Activated CD4-positive, alpha-beta T cell treated with anti-CD3 and anti-CD28 coated beads, Interleukin-10, Interleukin-2, amounts not matched to agents 100 ng/mL and 50 ng/mL, durations not matched to agents 16 hours and 8 hours (primary cell): ENCODE data around the gene LGALS9.
A peak's percentile ranks its signal among the peaks of the same experiment; 100 is the strongest.
"Not testable (repeated sequence)": the region's sequence is repeated elsewhere in the genome, so short reads cannot be mapped to it uniquely, and the experiment has no call there.

Experiments used
- DNase-seq: peaks from one replicate; pipeline ENCODE4 v3.0.0-alpha.2; 2020

LGALS9 gene

DNA sequence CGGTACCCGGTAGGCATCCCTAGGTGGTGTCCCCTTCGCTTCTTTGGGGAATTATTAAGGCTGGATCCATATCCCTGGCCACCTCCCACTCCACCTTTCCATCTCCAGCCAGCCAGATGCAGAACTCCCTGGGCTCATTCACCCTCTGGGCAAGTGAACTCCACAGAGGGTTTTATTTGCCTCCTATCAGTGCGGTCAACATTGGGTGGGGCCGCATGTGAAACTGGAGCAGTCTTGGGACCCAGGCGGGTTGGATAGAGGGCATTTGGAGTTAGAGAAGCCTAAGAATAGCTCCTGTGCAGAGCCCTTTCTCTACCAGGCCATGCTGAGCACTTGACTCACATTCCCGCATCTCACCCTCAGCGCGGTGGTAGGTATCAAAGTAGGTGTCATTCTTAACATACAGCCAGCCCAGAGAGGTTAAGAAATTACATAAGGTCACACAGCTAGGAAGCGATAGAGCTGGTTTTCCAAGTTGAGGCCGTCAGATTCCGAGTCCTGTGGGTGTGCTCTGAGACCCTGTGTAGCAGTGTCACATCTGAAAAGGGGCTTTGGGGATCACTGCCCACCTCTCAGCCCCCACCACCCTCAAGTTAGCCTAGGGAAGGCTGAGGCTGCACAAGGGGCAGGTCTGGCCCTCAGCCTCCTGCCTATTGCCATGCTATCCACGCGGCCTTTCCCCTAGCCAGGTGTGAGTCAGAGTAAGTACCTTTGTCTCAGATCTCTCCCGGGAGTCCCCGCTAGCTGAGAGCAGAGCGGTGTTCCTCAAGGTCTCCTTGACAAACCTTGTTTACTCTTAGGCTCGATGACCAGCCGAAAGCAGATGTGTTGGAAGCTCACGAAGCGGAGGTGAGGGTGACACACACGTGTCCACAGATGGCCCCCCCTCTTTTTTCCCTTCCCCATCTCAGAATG, 26.9 kb upstream of the LGALS9 start:
- DNase-seq = no peak

DNA sequence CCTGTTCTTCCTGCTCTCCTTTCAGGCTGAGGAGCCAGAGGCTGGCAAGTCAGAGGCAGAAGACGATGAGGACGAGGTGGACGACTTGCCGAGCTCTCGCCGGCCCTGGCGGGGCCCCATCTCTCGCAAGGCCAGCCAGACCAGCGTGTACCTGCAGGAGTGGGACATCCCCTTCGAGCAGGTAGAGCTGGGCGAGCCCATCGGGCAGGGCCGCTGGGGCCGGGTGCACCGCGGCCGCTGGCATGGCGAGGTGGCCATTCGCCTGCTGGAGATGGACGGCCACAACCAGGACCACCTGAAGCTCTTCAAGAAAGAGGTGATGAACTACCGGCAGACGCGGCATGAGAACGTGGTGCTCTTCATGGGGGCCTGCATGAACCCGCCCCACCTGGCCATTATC, 25.6 kb upstream of the LGALS9 start:
- DNase-seq = no peak

GRCh38 chr17:27607521-27608091, 23.4 kb upstream of the LGALS9 start:
- no peak for DNase-seq

DNA sequence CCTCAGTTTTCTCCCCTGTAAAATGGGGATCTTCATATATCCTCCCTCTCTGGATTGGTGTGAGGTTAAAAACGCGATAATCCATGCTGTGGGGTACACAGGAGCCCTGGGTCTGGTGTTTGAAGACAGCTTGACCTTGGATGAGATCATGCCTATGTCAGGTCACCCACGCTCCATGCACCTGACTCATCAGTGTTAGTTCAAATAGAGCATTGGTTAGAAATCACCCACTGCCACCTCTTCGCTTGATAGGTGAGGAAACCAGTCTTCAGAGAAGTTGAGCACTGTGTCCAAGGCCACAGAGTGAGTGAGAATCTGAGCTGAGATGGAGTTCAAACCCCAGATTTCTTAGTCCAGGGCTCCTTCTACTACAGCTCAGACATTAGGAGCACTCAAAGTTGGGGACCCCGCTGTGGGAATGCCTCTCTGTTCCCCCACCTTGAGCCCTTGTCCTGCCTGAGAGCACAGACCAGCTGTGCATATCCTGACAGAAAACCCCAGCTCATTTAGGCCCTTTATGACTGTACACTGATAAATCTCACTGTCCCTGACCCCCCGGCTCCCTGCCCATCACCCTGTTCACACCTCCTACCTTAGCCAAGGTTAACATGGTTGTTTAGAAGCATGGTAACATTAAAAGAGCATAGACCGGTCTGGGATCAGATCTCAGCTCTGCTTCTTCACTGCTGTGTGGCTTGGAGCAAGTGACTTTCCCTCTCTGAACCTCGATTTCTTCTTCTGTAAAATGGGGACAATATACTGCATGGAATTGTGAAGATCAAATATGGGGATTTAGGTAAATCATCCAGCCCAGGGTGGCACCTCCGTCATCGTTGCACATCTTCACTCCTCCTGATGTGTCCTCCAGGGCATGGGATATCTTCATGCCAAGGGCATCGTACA, 22.4 kb upstream of the LGALS9 start:
- peak; percentile 14 for DNase-seq

DNA sequence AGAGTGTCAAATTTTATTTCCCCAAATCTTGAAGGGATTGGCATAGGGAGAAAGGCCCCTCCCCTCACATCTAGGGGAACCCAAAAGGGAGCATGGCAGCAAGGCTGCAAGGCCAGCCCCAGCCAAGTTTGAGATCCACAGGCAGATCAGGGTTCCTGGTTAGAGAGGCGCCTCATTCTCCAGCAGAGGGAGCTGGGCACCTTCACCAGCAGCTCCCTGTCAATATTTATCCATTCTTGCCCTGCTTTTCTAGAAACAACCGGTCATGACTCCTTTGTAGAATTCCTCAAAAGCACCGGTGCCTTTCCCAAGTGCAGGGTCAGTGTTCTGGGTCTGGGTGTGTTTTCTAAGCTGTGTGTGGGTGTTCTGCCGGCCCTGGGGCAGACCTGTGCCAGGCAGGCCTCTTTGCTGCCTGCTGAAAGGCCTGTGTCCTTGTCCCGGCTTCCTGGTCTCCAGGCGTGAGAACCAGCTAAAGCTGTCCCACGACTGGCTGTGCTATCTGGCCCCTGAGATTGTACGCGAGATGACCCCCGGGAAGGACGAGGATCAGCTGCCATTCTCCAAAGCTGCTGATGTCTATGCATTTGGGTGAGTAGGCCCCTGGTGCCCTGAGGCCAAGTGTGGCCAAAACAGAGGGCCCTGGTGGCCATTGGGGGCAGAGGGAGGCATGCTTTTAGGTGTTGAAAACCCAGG, 21.2 kb upstream of the LGALS9 start:
- peak; percentile 27 for DNase-seq

DNA sequence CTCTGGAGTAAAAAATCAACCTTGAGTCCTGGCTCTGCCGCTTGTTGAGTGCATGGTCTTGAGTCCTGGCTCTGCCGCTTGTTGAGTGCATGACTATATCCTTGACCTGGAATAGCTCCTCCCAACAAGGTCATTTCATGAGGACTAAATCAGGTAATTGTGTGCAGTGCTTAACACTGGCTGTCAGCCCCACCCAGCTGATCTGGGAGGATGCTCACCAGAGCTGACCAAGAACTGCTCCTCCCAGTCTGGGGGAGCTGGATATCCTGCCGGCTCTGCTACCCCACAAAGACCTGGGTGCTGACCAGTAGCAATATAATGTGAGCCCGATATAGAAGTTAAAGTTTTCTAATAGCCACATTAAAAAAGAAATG, 20.7 kb upstream of the LGALS9 start:
- DNase-seq = no peak

DNA sequence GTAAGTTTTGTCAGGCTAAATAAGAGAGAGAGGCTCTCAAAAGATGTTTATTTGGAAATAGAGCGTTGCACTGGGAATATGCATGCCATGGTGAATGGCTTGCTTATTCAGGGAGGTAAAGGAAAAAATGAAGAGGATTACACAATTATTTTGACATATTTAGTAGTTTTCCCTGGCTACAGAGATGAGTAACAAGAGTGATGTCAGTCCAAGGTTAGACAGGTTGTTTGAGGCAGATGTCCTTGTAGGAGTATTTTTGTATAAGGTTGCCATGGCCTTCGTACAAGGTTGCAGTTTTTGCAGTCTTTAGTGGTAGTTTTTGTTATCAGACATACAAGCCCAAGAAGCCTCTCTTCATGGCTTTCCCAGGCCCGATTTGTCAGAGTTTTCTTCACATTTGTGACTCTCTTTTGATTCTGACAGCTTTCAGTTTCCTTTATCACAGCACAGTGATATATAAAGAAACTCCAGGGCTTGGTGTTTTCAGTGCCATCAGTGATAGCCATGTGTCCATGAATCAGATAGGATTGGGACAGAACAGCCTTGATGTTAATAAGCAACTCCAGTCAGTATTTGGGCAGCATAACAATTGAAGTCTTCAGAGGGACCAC, 18.7 kb upstream of the LGALS9 start:
- DNase-seq = peak; percentile 28

GRCh38 chr17:27613433-27613832, 17.6 kb upstream of the LGALS9 start:
- DNase-seq = no peak

DNA sequence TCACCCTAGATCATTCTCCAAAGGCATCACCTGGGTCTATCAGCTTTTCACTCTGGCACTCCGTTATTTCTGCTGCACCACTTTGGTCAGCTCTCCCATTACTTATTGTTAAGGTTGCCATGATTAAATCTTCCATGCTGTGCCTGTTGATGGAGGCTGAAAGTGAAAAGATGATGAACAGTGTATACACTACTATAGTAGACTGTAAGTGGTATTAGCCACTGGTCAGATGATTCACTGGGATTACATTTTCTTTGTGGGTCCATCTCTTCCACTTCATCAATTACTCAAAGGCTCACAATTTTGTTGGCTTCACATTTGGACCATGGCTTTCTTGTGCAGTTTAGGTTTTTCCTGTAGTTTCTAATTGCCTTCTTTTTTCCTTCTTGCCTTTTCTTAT, 15.9 kb upstream of the LGALS9 start:
- no peak for DNase-seq

DNA sequence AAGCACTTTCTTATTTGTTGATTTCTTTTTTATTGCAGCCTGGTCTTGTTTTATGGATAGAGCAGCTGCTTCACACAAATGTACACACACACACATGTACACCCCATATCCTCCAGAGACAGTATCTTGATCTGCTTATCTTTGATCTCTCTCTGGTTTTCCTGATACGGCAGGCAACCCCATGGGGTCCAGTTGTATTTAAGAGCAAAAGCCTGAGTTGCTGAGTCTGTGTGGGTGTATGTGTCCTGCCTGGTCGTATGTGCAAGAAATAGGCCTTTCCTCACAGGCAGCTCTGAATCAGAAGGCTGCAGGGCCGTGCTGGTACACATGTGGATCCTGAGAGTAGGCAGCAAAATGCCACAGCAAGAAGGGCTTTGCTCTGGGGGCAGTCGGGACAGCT, 14.6 kb upstream of the LGALS9 start:
- DNase-seq = peak; percentile 34

GRCh38 chr17:27618417-27618816, 12.6 kb upstream of the LGALS9 start:
- no peak for DNase-seq

GRCh38 chr17:27620721-27621120, 10.3 kb upstream of the LGALS9 start:
- peak; percentile 45 for DNase-seq

DNA sequence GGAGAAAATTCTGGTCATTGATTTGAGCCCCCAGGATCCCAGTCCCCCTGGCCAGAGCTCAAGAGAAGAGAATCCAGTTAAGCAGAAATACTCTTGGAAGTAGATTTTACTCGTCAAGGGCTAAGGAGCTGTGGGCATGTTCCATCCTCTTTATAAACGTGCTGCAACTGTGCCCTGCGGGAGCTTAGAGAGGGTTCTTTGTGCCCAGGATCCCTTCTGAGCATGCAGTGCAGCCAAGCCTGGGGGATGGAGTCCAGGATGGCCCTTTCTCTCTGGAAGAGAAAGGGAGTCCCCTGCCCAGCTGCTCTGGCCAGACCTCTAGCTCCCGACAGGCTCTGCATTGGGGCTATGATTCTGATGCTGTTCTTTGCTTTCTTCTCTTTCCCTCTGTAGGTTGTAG, 9.5 kb upstream of the LGALS9 start:
- no peak for DNase-seq

GRCh38 chr17:27621942-27622559, 8.9 kb upstream of the LGALS9 start:
- DNase-seq = no peak

- DNase-seq = no peak
Measured at GRCh38 chr17:27622986-27623385, 8.0 kb upstream of the LGALS9 start.

DNA sequence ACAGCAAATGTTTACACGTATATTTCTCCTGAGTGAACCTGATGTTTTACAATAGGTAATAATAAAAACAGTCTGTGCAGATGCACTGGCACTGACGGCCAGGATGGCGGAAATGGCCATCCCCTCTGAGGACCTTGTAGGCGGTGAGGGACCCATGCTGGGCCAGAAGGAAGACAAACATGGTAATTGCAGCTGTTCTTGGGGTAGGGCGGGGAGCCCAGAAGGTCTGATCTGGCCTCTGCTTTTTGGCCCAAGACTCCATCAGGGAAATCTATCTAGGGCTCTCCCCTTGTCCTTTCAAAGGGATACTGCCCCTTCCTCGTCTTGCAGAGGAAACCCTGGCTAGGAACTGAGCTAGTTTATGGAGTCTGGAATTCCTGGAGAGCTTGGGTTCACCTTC, 7.4 kb upstream of the LGALS9 start:
- DNase-seq = no peak

DNA sequence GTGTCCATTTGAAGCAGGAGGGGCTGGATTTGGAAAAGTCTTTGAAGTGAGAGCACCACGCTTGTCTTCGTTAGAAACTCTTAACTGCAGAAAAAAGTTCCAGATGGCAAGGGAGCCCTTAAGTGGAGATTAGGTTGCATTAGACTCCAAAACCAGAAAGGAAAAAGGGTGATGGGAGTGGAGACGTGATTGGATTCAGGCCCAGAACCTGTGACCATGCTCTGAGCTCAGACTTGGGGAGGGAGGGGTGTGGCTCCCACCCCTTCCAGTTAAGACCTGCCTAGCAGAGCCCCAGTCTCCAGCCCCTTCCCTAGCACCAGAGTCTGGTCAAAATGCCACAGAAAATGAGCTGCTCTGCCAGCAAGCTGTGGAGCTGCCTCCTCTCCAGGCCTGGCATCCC, 6.4 kb upstream of the LGALS9 start:
- DNase-seq = no peak

GRCh38 chr17:27625856-27626255, 5.1 kb upstream of the LGALS9 start:
- DNase-seq = no peak

GRCh38 chr17:27627514-27627913, 3.5 kb upstream of the LGALS9 start:
- DNase-seq = no peak

DNA sequence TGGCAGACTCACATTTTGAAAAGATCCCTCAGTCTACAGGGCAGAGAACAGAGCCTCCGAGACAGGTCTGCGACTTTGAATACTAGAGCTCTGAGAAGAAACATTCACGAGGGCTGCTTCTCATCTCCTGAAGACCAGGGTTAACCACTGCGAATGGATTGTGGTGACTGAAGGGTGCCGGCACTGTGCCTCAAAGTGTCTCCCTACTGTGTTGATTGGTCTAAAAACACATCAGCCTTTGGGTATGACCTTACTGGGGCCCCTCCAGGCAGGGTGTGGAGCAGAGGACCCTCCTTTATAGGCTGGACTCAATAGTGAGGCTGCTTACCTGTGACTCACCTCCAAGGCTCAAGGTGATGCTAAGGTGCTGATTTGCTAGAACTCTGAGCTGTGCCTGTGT, 2.6 kb upstream of the LGALS9 start:
- peak; percentile 20 for DNase-seq

DNA sequence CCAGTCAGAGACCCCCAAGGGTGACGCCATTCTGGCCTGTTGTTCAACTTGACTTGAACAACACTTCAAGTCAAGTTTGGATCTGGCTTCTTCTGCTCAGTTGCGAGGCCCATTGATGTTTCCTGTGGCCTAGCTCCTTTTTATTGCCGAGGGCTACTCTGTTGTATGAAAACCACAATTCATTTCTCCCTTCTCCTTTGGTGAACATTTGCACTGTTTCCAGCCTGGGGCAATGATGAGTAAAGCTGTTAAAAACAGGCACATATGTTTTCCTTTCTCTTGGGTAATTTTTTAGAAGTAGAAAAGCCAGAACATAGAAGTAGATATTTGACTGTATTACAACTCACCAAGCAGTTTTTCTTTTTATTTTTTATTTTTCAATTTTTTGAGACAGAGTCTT, 1.7 kb upstream of the LGALS9 start:
- not testable (repeated sequence) for DNase-seq

DNA sequence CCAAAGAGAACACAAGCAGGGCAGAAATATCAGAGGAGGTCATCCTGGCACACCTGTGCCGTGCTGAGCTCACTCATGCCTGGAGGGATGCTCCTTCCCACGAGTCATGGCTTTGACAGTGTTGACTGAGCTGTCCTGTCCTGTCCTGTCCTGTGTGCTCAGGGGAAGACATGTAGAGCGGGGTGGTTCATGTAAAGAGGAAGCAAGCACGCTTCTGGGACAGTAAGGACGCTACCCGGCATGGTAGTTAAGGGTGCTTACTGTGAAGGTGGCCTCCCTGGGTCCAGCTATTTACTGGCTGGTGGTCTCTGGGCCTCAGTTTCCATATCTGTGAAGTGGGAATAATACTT, 398 bp downstream of the LGALS9 start:
- peak; percentile 13 for DNase-seq
